HG02840 (cell line): Measurements from ENCODE around the gene CCDC61.

ENCODE experiments used
- ATAC-seq: cut with Tn5 transposase; IDR thresholded peaks from one replicate; pipeline ENCODE4 v1.9.1; 2021; ENCODE audit warnings: mild to moderate bottlenecking, moderate library complexity, moderate number of reproducible peaks; ENCODE audit not compliant: unreplicated experiment, low FRiP score

CCDC61 gene

GRCh38 chr19:46036744-46037128 is 41.5 kb downstream of the CCDC61 start:
- ATAC-seq, result no peak

- no peak for ATAC-seq
Measured at GRCh38 chr19:46040125-46040524, 44.9 kb downstream of the CCDC61 start.

DNA sequence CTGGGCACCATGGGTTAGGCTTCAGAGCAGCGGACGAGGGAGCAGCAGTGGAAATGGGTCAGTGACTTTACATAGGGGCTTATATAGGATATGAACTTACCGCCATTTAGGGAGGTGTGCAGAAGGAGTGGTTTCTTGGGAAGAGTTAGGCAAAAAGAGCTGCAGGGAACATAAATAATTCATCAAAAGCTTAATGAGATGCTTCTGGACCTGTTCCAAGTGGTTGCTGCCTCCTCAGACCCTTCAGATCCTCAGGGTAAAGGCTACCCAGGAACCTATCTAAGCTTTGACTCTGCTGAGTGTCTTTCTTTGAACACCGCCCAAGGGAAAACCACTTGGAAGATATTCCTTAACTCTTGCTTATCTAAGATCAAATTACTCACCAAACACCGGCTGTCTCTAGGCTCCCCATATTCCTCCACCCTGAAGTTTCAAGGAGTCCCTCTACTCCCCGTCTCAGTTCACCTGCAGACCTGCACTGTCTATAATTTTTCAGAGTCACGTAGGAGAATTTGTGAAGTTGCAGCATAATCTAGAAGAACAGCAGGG is 45.8 kb downstream of the CCDC61 start, which contains the start of gene IGFL4:
Gene IGFL4 (minus strand): TSS at position 51 of the 549 bp plus-strand sequence. CDS start 40 bp downstream, at position 11.
- no peak for ATAC-seq

DNA sequence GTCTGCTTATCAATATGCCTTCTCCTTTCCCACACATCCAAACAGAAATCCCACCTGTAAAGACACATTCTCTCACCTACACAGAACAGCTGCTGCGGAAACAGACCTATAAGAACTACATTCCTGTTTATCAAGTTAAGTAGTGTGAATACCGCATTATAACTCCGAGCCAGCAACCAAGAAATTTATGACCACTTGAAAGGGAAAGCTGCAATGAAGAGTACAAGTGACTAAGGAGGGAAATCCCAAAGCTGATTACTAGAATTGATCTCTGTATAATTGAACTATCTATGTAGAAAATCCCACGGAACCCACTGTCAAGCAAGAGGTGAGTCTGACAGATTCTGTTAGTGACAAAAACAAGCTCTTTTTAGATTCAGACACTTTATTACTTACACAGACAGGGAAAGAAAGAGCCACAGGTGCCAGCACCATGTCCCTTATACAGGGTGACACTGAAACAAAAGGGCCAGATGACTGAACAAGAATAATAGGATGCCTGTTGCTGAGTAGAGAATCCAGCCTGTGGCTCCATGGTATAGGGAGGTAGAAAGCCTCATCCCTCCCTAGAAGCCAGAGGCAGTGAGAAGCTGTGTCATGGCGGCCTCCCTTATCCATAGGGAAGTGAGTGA is 47.1 kb downstream of the CCDC61 start:
- ATAC-seq, result no peak

GRCh38 chr19:46043519-46043918 is 48.3 kb downstream of the CCDC61 start:
- ATAC-seq, result no peak

- ATAC-seq, result no peak
Measured at GRCh38 chr19:46049597-46049996, 54.3 kb downstream of the CCDC61 start.

DNA sequence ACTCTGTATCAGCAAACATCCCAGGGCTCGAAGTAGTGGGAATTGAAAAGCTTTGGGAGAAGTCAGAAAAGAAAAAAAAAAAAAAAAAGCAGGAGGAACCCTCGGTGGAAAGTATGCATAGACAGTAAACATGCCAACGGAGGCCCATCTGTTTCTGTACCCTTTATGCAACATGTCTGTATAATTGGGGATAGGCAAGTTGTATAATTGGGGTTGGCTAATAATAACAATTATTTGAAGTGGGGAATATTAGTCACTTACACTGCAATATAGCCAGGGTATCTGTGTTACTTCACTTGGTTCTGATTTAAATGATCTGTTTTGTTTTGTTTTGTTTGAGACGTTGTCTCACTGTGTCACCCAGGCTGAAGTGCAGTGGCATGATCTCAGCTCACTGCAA is 57.6 kb downstream of the CCDC61 start:
- ATAC-seq, result no peak

DNA sequence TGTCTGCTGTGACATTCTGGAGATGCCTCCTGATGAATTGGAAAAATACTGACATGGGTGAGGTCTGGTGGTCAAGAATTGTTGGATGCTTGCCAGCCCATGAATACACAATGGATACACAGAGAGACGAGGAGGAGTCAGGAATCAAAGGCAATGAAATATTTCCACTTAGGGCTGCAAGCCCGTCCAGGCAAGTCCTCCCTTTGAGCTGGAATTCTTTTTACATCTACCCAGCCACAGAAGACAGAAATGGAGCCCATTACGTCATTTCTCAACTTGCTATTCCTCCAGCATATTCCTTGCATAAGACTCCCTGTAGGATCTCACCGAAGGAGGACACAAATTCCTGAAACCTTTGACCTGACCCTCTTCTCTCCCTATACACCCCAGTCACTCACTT is 61.3 kb downstream of the CCDC61 start:
- ATAC-seq, result no peak

DNA sequence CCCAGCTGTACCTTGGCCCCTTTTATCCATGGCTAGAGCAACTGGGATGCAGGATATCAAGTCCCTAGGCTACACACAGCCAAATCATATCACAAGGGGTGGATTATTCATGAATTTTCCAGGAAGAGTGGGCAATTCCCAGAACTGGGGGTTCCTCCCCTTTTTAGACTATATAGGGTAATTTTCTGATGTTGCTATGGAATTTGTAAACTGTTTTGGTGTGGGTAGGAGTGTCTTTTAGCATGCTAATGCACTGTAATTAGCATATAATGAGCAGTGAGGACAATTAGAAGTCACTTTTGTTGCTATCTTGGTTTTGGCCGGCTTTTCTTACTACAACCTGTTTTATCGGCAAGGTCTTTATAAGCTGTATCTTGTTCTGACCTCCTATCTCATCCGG is 63.5 kb downstream of the CCDC61 start:
- ATAC-seq, result no peak

- no peak for ATAC-seq
Measured at GRCh38 chr19:46060012-46060411, 64.7 kb downstream of the CCDC61 start.

DNA sequence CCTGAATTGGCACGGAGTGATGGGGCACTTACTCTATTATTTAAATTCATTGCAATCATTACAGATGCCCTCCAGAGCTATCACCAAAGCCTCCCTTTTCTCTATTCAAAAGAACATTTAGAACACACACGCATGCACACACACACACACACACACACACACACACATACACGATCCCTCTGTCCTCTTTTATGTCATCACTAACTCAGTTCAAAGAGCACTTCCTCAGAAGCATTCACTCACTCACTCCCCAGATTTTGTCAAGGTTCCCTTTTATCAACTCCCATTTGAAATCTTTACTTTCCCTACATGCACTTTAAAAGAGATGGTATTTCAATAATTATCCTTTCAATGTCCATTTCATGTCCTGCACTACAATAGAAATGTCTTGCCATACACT is 67.9 kb downstream of the CCDC61 start:
- ATAC-seq, result no peak

DNA sequence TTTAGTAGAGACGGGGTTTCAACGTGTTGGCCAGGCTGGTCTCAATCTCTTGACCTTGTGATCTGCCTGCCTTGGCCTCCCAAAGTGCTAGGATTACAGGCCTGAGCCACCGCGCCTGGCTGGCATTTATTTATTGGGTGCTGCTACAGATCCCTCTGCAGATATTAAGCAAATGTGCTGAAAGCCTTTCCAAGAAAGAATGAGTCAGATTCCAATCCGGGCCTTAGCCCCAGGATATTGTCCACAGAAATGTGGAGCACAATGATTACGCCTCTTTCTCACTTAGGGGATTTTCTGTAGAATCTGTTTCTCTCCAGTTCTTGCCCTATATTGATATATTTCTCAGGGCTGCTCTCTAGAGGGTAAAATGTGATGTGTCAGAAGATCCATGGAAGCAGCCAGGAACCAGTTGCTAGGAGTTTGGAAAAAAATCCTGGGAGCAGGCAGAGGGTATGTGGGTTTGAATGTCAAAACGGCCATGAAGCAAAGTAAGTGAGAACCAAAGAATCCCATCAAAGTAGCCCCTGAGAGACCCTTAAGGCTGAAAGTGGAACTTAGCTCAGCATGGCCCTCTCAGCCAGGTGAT is 70.3 kb downstream of the CCDC61 start:
- no peak for ATAC-seq

DNA sequence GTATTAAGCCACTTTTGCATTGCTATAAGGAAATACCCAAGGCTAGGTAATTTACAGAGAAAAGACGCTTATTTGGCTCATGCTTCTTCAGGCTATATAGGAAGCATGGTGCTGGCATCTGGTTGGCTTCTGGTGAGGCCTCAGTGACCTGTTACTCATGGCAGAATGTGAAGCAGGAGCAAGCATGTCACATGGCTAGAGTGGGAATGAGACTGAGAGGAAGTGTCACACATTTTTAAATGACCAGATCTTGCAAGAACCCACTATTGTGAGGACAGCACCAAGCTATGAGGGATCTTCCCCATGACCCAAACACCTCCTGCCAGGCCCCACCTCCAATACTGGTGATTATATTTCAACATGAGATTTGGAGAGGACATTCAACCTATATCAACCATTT is 71.2 kb downstream of the CCDC61 start:
- ATAC-seq, result no peak

- ATAC-seq, result no peak
Measured at GRCh38 chr19:46067691-46068090, 72.4 kb downstream of the CCDC61 start.
